HepG2 (cell line): ENCODE data around the gene ZKSCAN5. TPM values are rescaled to one million over a fixed set of nuclear protein-coding genes. Genes with fewer than 3 reads are reported as not detected.

Experiments
- CHD2 ChIP-seq: IDR thresholded peaks from 2 replicates; pipeline ENCODE4 v1.6.1; 2011; ENCODE audit warnings: low read depth, low read length, improper control_type of control experiment
- IRX3 ChIP-seq: sonication (generic); formaldehyde crosslinking; IDR thresholded peaks from 2 replicates; pipeline ENCODE4 v1.8.1; 2023; ENCODE audit warnings: mild to moderate bottlenecking, low read depth, missing genetic modification reagents, borderline replicate concordance
- KDM5B ChIP-seq: sonication (generic); formaldehyde crosslinking; IDR thresholded peaks from 2 replicates; pipeline ENCODE4 v1.4.0; 2020; ENCODE audit warnings: missing genetic modification reagents, mild to moderate bottlenecking, borderline replicate concordance
- KLF12 ChIP-seq: sonication (generic); formaldehyde crosslinking; IDR thresholded peaks from 2 replicates; pipeline ENCODE4 v1.4.0; 2020; ENCODE audit warnings: missing genetic modification reagents, borderline replicate concordance
- MXD4 ChIP-seq: IDR thresholded peaks from 2 replicates; pipeline ENCODE4 v1.6.1; 2016; ENCODE audit warnings: mild to moderate bottlenecking, missing biosample characterization, missing genetic modification reagents
- NFKB2 ChIP-seq: sonication (generic); formaldehyde crosslinking; IDR thresholded peaks from 2 replicates; pipeline ENCODE4 v1.4.0; 2020; ENCODE audit warnings: missing genetic modification reagents, borderline replicate concordance
- PHF20 ChIP-seq: sonication (generic); formaldehyde crosslinking; IDR thresholded peaks from 2 replicates; pipeline ENCODE4 v1.5.0; 2020; ENCODE audit warnings: mild to moderate bottlenecking, missing genetic modification reagents
- RAD21 ChIP-seq: fragments of 450-650 bp; formaldehyde crosslinking; IDR thresholded peaks from 2 replicates; pipeline ENCODE4 v1.5.0; 2020; ENCODE audit warnings: mild to moderate bottlenecking
- RFXAP ChIP-seq: sonication (generic); formaldehyde crosslinking; IDR thresholded peaks from 2 replicates; pipeline ENCODE4 v1.4.0; 2020; ENCODE audit warnings: missing genetic modification reagents, borderline replicate concordance
- SMAD9 ChIP-seq: sonication (generic); formaldehyde crosslinking; IDR thresholded peaks from 2 replicates; pipeline ENCODE4 v1.5.1; 2020; ENCODE audit warnings: mild to moderate bottlenecking, missing genetic modification reagents
- SP1 ChIP-seq, 2 experiments: fragments of 450-650 bp in 1 of 2; sonication (generic) in 1 of 2; formaldehyde crosslinking in 1 of 2; IDR thresholded peaks; 2 replicates each; pipeline versions ENCODE4 v1.4.0 to v1.6.1; 2016 to 2020; ENCODE audit warnings: missing genetic modification reagents in 1 of 2
- SP2 ChIP-seq: sonication (generic); formaldehyde crosslinking; IDR thresholded peaks from 2 replicates; pipeline ENCODE4 v1.5.1; 2020; ENCODE audit warnings: mild to moderate bottlenecking, missing genetic modification reagents
- TSC22D2 ChIP-seq: sonication (generic); formaldehyde crosslinking; IDR thresholded peaks from 2 replicates; pipeline ENCODE4 v1.5.1; 2020; ENCODE audit warnings: missing genetic modification reagents, mild to moderate bottlenecking, borderline replicate concordance
- XBP1 ChIP-seq: sonication (generic); formaldehyde crosslinking; IDR thresholded peaks from 2 replicates; pipeline ENCODE4 v1.5.0; 2020; ENCODE audit warnings: missing genetic modification reagents
- ZBTB1 ChIP-seq: sonication (generic); formaldehyde crosslinking; IDR thresholded peaks from 2 replicates; pipeline ENCODE4 v1.4.0; 2020; ENCODE audit warnings: missing genetic modification reagents, borderline replicate concordance
- ZBTB3 ChIP-seq: sonication (generic); formaldehyde crosslinking; IDR thresholded peaks from 2 replicates; pipeline ENCODE4 v1.4.0; 2020; ENCODE audit warnings: low read depth, mild to moderate bottlenecking, moderate library complexity, missing genetic modification reagents, borderline replicate concordance
- ZNF33B ChIP-seq: sonication (generic); formaldehyde crosslinking; IDR thresholded peaks from 2 replicates; pipeline ENCODE4 v1.5.1; 2020; ENCODE audit warnings: mild to moderate bottlenecking, missing genetic modification reagents
- ZNF441 ChIP-seq: sonication (generic); formaldehyde crosslinking; IDR thresholded peaks from 2 replicates; pipeline ENCODE4 v1.7.0; 2021; ENCODE audit warnings: missing genetic modification reagents, borderline replicate concordance
- ZNF569 ChIP-seq: sonication (generic); formaldehyde crosslinking; IDR thresholded peaks from 2 replicates; pipeline ENCODE4 v1.5.0; 2020; ENCODE audit warnings: mild to moderate bottlenecking, missing genetic modification reagents, moderate library complexity, borderline replicate concordance
- ZNF605 ChIP-seq: sonication (generic); formaldehyde crosslinking; IDR thresholded peaks from 2 replicates; pipeline ENCODE4 v1.8.0; 2022; ENCODE audit warnings: mild to moderate bottlenecking, missing genetic modification reagents
- ZNF709 ChIP-seq: sonication (generic); formaldehyde crosslinking; IDR thresholded peaks from 2 replicates; pipeline ENCODE4 v1.5.0; 2020; ENCODE audit warnings: mild to moderate bottlenecking, missing genetic modification reagents
- ZNF790 ChIP-seq: sonication (generic); formaldehyde crosslinking; IDR thresholded peaks from 2 replicates; pipeline ENCODE4 v1.8.0; 2022; ENCODE audit warnings: missing genetic modification reagents, mild to moderate bottlenecking, borderline replicate concordance
- polyA plus RNA-seq, 8 experiments: library from polyadenylated mRNA; depleted of rRNA in 3 of 8; stranded (reverse) in 7 of 8; unstranded in 1 of 8; fragments of >200 nt; fragmentation: Illumina TruSeq in 4 of 8; extraction: Trizol in 4 of 8; gene quantifications; 2 replicates each; pipeline versions ENCODE4 v1.2.1 to v1.2.3, GENCODE V29; 2011 to 2016; ENCODE audit warnings: low read depth in 4 of 8, missing spikeins in 1 of 8, mixed read lengths in 1 of 8; ENCODE audit not compliant: insufficient read depth in 1 of 8
- total RNA-seq, 5 experiments: library from RNA; depleted of rRNA; stranded (reverse); fragments of >200 nt; fragmentation: Illumina TruSeq; extraction: Trizol; gene quantifications; 2 replicates each; pipeline ENCODE4 v1.2.3, GENCODE V29; 2016; ENCODE audit warnings: low read depth in 1 of 5
- TF ChIP-seq, protein P1 (sequence below): sonication (generic); formaldehyde crosslinking; conservative IDR thresholded peaks from 2 replicates; pipeline ENCODE4 v1.8.0; 2022; ENCODE audit warnings: mild to moderate bottlenecking, moderate library complexity, missing genetic modification reagents
- TF ChIP-seq, protein P2 (sequence below): sonication (generic); formaldehyde crosslinking; IDR thresholded peaks from 2 replicates; pipeline ENCODE4 v1.4.0; 2020; ENCODE audit warnings: mild to moderate bottlenecking, missing genetic modification reagents
- TF ChIP-seq, protein P3 (sequence below): sonication (generic); formaldehyde crosslinking; IDR thresholded peaks from 2 replicates; pipeline ENCODE4 v1.5.0; 2020; ENCODE audit warnings: missing genetic modification reagents, mild to moderate bottlenecking, borderline replicate concordance

The ZKSCAN5 gene
- total and polyA plus RNA-seq, 2 of the 13 experiments (the other 11 are each of a cell fraction or from before 2014, with no cell fraction given): 5.5 to 11.7 TPM

DNA sequence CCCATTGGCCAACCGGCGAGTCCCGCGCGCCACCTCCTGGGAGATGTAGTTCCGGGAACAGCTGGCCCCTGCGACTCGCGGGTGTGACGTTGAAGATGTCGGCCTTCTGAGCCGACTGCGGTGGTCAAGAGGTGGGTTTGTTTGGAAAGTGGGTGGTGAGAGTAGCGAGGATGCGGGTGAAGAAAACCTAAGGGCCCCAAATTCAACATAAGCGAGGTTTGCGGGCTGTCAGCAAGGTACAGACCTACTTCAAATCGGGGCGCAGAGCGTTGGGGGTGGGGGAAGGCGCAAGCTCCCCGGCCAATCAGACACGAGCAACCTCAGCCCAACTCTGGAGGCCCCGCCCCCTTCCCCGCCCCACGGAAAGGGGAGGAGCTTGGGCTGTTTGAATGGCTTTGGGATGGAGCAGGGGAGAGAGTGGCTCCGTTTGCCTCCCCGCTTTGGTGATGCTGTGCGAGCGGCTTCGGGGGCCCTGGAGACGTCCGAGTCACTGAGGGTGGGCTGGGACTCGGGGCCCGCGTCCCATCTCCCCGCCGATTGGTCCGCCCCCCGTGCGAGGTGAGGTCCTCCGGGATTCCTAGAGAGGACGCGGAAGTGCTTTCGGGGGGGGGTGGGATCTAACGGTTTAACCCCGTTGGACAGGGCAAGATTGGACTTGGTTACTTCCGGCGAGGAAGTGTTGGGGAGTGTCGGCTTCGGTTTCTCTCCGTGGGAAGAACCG, at the start of gene ZKSCAN5 (continued):
- TF ChIP-seq, protein P1, sequence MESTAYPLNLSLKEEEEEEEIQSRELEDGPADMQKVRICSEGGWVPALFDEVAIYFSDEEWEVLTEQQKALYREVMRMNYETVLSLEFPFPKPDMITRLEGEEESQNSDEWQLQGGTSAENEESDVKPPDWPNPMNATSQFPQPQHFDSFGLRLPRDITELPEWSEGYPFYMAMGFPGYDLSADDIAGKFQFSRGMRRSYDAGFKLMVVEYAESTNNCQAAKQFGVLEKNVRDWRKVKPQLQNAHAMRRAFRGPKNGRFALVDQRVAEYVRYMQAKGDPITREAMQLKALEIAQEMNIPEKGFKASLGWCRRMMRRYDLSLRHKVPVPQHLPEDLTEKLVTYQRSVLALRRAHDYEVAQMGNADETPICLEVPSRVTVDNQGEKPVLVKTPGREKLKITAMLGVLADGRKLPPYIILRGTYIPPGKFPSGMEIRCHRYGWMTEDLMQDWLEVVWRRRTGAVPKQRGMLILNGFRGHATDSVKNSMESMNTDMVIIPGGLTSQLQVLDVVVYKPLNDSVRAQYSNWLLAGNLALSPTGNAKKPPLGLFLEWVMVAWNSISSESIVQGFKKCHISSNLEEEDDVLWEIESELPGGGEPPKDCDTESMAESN (CRISPR knock-in tag): peak; percentile 86
- TF ChIP-seq ZBTB1 (CRISPR knock-in tag) (no peak), ZNF33B (0 out of 2 replicates have a peak, but pooled peaks have one; percentile 38), SP1 (IDR thresholded peaks at IDR 0.05) (no peak), SP1 (CRISPR knock-in tag; IDR thresholded peaks at IDR 0.05) (peak; percentile 65), ZNF790 (no peak), KDM5B (peak; percentile 76; the same call in 1 of the 2 replicates), RAD21 (CRISPR knock-in tag) (no peak), TSC22D2 (CRISPR knock-in tag) (no peak), CHD2 (peak; percentile 87), SMAD9 (CRISPR knock-in tag) (no peak), IRX3 (CRISPR knock-in tag) (no peak), NFKB2 (peak; percentile 31; the same call in 1 of the 2 replicates), SP2 (CRISPR knock-in tag) (peak; percentile 85), ZBTB3 (CRISPR knock-in tag) (no peak), ZNF569 (CRISPR knock-in tag) (no peak), ZNF605 (peak; percentile 92), KLF12 (no peak; the same call in 1 of the 2 replicates), ZNF709 (CRISPR knock-in tag) (0 out of 2 replicates have a peak, but pooled peaks have one; percentile 41), ZNF441 (no peak), XBP1 (CRISPR knock-in tag) (no peak), MXD4 (peak; percentile 48), RFXAP (CRISPR knock-in tag) (peak; percentile 17; the same call in 1 of the 2 replicates), PHF20 (CRISPR knock-in tag) (peak; percentile 93)
- TF ChIP-seq, protein P2, sequence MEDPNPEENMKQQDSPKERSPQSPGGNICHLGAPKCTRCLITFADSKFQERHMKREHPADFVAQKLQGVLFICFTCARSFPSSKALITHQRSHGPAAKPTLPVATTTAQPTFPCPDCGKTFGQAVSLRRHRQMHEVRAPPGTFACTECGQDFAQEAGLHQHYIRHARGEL (CRISPR knock-in tag): no peak
- TF ChIP-seq, protein P3, sequence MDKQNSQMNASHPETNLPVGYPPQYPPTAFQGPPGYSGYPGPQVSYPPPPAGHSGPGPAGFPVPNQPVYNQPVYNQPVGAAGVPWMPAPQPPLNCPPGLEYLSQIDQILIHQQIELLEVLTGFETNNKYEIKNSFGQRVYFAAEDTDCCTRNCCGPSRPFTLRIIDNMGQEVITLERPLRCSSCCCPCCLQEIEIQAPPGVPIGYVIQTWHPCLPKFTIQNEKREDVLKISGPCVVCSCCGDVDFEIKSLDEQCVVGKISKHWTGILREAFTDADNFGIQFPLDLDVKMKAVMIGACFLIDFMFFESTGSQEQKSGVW (CRISPR knock-in tag): no peak
